NK-92 treated with Interleukin-12 subunit alpha and Interleukin-12 subunit beta, amount 100 ng/mL, for 24 hours (cell line): ENCODE data around the gene ECT2.
"Not testable (repeated sequence)": the region's sequence is repeated elsewhere in the genome, so short reads cannot be mapped to it uniquely, and the experiment has no call there.

Experiments
- DNase-seq: peaks from one replicate; lab custom pipeline; 2025; lab: John Stamatoyannopoulos, UW

The ECT2 gene

DNA sequence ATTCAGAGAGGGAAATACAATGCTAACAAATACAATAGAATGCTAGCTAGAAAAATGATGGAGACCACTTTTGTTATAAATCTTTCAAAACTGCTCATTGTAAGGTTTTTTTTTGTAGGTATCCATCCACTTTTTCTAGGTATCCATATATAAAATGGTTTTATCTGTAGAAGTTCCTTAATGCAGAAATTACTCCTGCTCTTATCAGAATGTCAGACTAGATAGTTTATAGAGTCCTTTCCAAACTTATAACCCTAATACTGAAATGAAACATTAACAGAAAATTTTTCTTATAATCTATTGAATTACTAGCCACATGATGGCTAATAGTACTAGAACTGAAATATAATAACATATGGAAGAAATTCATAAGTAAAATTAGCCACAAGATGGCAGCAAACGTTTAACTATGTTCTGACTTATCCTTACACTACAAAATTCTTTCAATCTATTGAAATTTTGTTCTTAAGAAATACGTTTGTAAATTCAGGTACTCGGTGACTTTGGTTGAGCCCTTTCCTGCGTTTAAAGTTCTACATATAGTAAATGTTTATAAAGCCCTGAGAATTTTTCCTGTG, 58.5 kb downstream of the ECT2 start:
- DNase-seq: no peak

DNA sequence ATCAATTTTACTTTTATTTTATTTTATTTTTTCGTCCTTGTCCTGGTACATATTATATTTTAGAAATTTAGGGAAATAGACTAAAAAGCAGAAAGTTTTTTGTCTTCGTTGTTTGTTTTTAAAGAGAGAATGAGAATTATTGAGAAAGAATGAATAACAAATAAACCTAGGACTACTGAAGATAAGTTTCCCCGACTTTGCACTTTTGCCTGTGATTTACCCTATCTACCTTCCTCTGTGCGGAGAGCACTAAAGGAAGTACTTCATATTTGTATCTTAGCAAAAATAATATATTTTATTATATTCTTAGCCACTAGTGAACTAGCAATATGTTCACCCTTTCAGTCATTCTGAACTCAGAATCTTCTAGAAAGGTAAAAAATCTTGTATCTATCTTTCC, 60.6 kb downstream of the ECT2 start:
- DNase-seq: no peak

DNA sequence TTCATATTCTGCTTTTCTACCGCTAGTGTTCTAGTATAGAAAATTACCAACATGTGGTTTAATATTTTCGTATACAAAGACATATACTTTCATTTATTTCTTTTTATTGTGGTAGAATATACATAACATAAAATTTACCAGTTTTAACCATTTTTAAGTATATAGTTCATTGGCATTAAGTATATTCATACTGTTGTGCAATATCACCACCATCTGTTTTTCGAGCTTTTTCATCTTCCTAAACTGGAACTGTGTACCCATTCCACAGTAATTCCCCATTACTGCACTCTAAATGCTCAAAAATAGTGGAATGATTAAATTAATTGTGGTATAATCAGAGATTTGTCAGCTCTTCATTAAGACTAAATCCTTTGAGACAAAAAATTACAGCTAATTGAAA, 62.9 kb downstream of the ECT2 start:
- DNase-seq: no peak

DNA sequence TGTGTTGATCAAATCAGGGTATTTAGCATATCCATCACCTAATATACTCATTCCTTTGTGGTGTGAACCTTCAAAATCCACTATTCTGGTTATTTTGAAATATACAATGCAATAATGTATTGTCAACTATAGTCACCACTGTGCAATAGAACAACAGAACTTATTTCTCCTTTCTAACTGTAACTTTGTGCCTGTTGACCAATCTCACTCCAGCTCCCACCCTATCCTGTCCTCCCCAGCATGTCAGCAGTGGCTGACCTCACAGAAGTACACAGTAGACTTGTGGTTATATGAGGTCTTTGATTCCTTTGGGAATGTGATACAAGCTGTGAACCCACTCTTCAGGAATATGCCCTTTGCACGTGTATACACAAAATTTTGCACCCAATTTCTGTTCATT, 64.2 kb downstream of the ECT2 start:
- no peak for DNase-seq

DNA sequence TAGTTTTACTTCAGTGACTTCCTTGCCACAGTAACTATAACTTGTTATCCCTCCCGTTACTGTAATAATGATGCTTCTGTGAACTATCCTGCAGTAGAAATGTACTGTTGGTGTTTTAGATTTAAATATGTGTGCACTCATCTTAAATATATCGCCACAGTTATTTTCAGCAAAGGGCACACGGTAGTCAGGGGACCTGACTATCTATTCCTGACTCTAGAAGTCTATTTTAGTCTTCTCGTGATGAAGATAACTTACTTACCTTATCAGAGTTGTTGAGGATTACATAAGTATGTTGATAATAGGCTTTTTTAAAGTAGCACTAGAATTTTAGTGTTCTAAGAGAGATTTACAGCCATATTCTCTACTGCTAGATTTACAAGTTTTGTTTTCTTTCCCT, 65.3 kb downstream of the ECT2 start:
- DNase-seq: no peak

DNA sequence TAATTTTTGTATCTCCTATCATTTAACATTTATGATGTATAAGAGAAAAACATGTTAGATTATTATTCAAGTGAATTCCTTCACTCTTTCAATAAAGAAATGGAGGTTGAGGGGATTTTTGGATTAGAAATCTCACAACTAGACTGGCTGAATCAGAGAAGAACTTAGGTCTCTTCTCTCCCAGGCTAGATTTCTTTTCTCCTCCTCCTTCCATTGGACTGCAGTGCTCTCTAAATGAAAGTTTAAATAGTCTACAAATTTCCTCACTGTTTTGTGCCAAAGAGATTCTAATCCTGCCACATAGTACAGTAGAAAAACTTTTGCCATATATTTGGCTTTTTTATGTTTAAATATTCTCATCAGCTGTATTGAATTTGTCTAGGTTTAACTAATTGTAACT, 65.8 kb downstream of the ECT2 start:
- no peak for DNase-seq

DNA sequence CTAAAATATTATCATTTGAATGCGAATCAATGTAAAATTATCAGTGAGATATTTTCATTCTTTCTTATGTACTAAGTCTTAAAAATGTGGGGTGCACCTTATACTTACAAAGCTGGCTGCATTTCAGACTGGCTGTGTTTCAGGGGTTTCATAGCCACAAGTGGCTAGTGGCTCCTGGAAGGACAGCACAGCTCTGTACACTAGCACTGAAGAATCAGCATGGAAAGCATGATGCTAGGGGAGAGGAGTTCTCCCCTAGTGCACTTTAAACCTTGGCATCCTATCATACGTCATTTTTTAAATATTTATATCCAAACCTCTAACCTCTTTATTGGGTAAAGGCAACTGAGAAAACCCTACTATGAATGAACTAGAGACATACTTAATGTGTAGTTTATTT, 66.4 kb downstream of the ECT2 start:
- DNase-seq: no peak

DNA sequence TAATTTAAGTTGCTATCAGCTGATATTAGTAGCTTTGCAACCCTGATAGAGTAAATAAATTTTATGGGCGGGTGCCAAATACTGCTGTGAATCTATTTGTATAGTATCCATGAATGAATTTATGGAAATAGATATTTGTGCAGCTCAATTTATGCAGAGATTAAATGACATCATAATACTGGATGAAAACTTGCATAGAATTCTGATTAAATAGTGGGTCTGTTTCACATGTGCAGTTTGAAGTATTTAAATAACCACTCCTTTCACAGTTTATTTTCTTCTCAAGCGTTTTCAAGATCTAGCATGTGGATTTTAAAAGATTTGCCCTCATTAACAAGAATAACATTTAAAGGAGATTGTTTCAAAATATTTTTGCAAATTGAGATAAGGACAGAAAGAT, 70.0 kb downstream of the ECT2 start:
- DNase-seq: no peak

DNA sequence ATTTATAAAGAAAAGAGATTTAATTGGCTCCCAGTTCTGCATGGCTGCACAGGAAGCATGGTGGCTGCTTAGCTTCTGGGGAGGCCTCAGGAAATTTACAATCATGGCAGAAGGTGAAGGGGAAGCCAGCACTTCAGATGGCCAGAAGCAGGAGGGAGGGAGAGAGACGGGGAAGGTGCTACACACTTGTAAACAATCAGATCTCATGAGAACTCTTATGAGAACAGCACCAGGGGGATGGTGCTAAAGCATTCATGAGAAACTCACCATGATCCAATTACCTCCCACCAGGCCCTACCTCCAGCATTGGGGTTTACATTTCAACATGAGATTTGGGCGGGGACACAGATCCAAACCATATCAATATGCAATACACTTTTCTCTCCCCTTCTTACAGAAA, 73.7 kb downstream of the ECT2 start:
- DNase-seq: no peak

DNA sequence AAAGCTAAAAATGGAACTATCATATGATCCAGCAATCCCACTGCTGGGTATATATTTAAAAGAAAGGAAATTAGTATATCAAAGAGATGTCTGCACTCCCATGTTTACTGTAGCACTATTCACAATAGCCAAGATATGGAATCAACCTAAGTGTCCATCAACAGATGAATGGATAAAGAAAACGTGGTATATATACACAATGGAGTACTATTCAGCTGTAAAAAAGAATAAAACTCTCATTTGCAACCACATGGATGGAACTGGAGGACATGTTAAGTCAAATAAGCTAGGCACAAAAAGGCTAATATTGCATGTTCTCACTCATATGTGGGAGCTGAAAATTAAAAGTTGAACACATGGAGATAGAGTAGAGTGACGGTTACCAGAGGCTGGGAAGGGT, 76.7 kb downstream of the ECT2 start:
- DNase-seq: not testable (repeated sequence)

DNA sequence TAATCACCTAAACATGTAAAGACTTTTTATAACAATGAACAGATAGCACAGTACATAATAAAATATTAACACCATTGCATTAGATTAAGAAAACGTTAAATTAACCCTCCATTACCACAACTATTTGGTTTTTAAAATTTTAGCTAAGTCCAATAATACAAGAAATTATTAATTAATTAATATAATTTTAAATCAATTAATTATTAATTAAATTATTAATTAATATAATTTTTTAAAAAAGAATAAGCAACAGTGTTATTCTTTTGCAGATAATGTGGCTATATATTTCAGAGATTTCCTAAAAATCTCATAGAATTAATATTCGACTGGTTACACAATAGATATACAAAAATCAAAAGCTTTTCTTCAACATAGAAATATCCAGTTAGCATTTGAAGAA, 82.5 kb downstream of the ECT2 start:
- no peak for DNase-seq

DNA sequence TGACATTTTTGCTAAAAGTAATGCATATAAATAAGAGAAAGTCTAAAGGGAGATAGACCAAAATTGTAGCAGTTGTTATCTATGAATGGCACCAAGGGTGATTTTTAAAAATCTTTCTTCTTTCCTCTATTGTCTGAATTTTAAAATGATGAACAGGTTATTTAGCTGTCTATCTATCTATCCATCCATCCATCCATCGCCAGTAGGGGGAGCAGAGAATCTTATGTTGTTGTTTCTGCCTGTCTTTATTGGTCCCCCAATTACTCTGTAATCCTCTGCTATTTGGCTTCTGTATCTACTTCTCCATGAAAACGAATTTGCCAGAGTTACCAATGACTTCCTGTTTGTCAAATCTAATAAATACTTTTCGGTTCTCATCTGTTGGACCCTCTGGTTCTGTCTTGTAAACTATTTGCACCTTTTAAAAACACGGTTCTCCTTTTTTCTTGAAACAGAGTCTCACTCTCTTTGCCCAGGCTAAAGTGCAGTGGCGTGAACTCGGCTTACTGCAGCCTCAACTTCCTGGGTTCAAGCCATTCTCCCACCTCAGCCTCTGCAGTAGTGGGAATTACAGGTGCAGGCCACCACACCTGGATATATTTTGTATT, 86.0 kb downstream of the ECT2 start:
- no peak for DNase-seq

DNA sequence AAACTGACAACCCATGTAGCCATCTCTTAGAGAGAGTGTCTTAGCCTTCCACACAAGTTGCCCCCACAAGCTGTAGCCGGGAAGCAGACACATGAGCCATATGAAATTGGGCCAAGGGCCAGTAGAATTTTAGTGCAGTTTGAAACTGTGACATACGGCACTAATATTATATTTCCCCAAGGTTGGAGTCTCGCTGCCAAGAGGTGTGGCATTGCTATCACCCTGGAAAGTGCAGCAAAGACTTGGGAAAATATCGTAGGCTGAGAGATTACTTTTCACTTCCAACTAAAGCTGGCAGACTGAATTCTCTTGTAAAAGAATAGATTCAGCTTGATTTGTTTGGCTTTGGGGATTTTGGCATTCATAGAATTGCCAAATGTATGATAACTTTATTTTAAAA, 89.2 kb downstream of the ECT2 start:
- no peak for DNase-seq

DNA sequence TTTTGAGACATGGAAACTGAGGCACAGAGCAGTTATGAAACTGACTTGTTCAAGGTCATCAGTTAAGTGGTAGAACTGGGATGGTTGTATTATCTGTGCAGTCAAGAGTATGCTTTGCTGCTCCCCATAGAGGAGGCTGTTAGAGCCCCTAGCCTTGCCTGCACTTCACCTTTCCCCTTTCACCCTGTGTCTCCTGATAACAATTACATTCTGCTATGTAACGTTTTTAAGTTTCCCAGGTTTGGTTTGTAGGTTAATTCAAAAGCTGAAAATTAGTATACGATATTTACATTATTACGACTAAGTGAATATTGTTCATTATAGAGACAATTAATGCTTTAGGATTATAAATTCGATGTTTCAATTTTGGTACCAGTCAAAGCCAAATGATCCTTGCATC, 89.9 kb downstream of the ECT2 start:
- no peak for DNase-seq

DNA sequence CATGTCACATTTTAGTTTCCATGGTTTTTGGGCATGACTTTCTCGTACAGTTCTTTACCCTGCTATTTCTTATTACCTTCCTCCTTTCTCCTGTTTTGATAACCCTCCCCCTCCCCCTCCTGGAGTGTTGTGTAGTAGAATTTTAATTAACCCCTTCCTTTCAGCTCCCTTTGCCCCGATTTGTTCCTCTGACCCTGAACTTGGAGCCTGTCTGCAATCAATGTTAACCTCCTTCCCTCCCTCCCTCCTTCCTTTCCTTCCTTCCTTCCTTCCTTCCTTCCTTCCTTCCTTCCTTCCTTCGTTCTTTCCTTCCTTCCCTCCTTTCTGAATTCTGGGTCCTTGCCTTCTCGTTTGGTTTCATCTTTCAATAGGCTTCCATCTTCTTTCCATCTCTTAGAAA, 90.4 kb downstream of the ECT2 start:
- no peak for DNase-seq

DNA sequence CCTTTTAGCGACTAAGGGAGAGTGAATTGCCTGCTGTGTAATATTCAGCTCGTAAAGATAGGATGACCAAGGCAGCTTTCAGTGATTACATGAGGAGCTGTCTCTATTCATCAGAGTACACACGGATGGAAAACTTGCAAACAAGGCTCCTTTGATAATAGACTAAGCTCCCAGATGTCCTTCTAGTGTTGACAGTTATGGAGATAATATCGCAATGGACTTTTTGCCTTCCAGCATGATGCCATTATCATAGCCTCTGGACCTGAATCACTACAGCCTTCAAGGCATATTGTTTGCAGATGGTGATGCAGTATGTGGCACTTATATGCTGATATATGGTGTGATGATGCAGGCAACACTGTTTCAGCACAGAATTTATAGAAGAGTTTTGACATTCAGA, 93.9 kb downstream of the ECT2 start:
- DNase-seq: no peak

DNA sequence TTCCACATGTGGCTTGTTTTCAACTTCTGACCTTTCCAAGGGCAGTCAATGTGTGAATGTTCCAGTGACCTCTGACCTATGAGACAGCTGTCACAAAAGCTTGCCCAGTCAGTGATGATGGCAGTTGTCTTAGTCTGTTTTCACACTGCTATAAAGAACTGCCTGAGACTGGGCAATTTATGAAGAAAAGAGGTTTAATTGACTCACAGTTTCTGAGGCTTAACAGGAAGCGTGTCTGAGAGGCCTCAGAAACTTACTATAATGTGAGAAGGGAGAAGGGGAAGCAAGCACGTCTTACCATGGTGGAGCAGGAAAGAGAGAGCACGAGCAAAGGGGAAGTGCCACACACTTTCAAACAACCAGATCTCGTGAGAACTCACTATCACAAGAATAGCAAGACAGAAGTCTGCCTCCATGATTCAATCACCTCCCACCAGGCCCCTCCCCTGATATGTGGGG, 95.6 kb downstream of the ECT2 start:
- peak; percentile 25 for DNase-seq

DNA sequence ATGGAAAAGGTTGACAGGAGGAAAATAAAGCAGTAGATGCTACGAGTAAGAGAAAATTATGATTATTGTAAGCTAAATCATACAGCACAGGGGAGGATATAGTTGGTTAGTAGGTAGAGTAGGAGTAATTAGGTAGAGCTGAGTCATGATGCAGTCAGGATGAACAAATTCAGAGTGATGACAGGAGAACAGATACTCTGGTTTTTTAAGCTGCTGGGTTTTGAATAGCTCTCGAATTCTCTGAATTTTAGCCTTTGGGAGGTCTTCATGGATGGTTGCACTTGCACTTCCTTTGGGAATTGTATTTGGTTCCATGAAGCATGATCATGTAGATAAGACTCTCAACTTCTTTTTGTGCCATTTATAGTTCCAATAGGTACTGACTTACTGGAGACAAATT, 96.2 kb downstream of the ECT2 start:
- no peak for DNase-seq

DNA sequence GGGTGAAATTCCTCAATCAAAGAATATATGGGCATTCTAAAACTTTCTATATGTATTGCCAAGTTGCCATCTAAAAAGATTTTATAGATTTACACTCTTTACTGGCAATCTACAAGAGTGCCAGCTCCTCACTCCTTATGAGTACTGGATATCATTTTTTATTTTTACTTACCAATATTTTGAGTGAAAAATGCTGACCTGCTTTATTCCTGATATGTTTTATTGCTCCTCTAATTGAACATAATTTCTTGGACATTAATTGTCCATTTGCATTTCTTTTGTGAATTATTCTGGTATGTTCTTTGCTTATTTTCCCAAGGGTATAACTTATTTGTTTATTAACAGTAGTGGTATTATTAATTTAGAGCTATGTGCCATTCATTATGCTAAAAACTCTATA, 96.8 kb downstream of the ECT2 start:
- DNase-seq: no peak

DNA sequence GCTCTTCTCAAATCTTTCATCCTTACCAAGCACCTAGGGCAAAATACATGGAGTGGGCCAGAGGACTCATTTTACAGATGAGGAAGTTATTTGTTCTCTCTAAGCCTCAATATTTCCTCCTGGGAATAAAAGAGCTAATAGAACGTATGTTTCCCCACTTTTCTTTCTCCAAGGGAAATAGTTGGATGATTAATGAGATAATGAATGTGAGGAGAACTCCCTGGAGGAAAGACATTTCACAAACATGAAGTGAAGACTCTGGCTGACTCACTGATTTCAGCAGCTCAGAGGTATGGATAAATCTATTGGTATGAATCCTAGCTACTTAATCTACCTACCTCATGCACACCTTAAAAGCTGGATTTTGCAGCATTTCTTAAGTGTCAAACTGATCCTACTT, 98.4 kb downstream of the ECT2 start:
- no peak for DNase-seq

DNA sequence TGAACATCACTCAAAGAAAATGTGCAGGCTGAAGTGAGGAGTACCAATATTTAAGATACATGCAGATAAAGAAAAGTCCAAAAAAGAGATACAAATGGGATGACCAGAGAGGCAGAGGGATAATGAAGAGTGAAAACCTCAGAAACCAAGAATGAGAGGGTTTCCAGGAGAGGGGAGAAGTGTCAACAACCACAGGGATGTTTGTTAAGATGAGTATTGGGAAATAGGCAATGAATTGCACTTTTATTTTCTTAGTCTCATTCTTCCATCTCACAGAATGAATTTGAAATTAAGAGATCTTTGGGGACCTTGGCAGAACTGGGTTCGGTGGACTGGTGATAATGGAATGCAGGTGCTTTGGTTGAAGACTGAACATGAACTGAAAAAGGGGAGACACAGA, 102.5 kb downstream of the ECT2 start:
- no peak for DNase-seq

DNA sequence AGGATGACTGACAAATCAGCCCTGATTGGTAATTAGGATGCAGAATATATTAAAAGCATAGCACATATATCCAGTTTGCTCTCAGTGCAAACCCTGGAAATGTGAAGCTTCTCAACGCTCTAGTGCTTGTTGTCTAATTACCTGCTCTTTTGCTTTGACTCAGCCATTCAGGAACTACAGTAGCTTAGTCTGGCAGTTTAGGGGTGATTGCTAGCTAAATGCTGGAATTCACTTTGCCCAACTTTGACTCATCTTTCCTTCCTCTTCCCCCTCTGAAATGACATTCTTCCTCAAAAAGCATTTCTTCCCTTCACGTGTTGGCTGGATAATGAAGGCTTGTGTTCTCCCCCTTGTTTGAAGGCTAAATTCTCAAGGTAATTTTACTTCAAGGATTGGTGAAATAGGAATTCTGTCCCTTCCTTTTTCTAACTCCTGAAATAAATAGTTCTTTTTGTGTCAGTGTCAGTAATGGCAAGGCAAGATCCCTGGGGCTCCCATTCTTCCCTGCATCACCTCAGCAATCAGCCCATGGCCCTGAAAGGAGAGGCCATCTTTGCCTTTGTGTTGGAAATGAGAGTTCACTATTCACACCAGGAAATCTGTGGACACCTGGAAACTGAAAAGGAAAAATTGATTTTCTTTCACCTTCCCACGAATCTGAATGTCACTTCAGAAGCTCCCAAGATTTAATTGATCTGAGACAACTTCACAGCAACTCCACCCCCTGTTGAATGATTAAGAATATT, 103.6 kb downstream of the ECT2 start:
- DNase-seq: no peak

DNA sequence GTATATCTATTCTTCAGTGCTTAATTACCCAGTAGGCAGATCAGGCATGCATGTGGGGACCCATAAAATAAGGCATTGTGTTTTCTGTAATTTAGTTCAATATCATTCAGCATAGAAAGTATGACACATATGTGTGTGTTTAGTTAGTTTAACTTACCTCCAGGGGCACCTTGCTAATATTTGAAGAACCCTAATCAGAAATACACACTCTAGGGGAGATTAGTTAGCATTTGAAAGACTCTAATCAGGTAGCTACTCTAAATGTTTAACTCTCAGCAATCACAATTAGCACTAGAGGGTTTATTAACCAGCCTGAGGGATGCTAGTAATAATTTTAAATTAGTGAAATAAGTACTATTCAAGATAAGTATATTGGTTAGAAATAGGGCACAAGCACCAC, 104.5 kb downstream of the ECT2 start:
- DNase-seq: no peak
